ENCODE results near the gene ADRA2C.

ADRA2C gene

DNA sequence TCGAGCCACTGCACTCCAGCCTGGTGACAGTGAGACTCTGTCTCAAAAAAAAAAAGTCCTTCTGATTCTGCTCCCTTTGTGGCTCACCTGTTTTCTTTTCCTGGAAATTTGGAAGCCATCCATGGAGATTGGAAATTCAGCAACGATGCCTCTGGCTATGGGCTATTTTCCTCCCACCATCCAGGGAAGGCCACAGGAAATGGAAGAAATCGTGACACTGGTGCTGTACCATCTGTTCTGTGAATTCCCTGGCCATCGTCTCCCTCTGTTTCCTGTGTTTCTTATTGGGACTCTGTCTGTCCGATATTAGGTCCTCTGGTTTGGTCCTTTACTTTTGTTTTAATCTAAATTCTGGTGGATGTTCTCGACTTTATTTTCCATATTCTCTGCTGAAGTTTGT lies 29.4 kb upstream of the ADRA2C start:
- TF ChIP-seq, protein P1, sequence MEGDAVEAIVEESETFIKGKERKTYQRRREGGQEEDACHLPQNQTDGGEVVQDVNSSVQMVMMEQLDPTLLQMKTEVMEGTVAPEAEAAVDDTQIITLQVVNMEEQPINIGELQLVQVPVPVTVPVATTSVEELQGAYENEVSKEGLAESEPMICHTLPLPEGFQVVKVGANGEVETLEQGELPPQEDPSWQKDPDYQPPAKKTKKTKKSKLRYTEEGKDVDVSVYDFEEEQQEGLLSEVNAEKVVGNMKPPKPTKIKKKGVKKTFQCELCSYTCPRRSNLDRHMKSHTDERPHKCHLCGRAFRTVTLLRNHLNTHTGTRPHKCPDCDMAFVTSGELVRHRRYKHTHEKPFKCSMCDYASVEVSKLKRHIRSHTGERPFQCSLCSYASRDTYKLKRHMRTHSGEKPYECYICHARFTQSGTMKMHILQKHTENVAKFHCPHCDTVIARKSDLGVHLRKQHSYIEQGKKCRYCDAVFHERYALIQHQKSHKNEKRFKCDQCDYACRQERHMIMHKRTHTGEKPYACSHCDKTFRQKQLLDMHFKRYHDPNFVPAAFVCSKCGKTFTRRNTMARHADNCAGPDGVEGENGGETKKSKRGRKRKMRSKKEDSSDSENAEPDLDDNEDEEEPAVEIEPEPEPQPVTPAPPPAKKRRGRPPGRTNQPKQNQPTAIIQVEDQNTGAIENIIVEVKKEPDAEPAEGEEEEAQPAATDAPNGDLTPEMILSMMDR (IDR thresholded peaks at IDR 0.05; ENCODE audit: low read depth, low read length) = no peak
- no peak overlapping the region for H3K4me3 ChIP-seq (ENCODE audit: low read depth, low read length)
- no peaks in the 10 kb centered on the region for H3K27me3 ChIP-seq
- no peak for DNase-seq
- no peaks in the 10 kb centered on the region for H3K36me3 ChIP-seq
- H3K4me1 ChIP-seq = peaks cover 7% of the 10 kb centered on the region
- no peaks in the 10 kb centered on the region for H3K9me3 ChIP-seq

DNA sequence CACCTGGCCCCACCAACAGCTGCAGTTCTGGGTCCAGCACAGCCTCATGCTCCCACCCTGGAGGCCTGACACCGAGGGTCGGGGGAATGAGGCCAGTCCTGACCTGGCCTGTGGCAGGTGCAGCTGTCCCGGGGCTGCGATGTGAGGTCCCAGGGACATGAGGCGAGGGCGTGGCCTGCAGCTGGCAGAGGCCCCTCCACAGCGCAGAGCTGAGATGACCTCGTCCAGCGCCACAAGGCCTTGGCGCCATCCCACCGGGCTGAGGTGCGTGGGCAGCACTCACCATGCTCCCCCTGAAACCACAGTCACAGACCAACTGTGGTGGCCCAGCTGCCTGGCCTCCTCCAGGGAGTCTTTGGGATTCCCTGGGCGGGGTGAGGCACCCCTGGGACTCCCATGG lies 26.6 kb upstream of the ADRA2C start:
- TF ChIP-seq, protein P1 (IDR thresholded peaks at IDR 0.05; ENCODE audit: low read depth, low read length) = no peak
- peaks cover 4% of the 10 kb centered on the region for H3K4me1 ChIP-seq
- no peaks in the 10 kb centered on the region for H3K27me3 ChIP-seq
- H3K4me3 ChIP-seq (ENCODE audit: low read depth, low read length) = no peak overlapping the region
- H3K36me3 ChIP-seq = no peaks in the 10 kb centered on the region
- no peak for DNase-seq
- H3K9me3 ChIP-seq = peaks cover 5% of the 10 kb centered on the region; the same call in 1 of the 2 replicates

DNA sequence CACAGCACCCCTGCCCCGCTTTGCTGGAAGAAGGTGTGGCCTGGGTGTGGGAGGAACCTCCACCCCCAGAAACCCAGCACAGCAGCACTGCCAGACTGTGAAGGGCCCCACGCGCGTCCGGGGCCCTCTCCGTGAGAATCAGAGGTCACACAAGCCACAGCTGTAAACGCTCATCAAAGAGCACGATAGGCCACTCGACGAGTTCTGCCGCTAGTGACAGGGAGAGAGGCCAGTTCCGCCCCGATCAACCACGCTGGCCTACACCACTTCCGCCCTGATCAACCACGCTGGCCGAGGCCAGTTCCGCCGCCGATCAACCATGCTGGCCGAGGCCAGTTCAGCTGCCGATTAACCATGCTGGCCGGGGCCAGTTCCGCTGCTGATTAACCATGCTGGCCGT lies 25.9 kb upstream of the ADRA2C start:
- peaks cover 9% of the 10 kb centered on the region for H3K4me1 ChIP-seq
- no peaks in the 10 kb centered on the region for H3K36me3 ChIP-seq
- no peaks in the 10 kb centered on the region for H3K27me3 ChIP-seq
- H3K4me3 ChIP-seq (ENCODE audit: low read depth, low read length) = no peak overlapping the region
- TF ChIP-seq, protein P1 (IDR thresholded peaks at IDR 0.05; ENCODE audit: low read depth, low read length) = no peak
- H3K9me3 ChIP-seq = peaks cover 5% of the 10 kb centered on the region; the same call in 1 of the 2 replicates
- DNase-seq = no peak

DNA sequence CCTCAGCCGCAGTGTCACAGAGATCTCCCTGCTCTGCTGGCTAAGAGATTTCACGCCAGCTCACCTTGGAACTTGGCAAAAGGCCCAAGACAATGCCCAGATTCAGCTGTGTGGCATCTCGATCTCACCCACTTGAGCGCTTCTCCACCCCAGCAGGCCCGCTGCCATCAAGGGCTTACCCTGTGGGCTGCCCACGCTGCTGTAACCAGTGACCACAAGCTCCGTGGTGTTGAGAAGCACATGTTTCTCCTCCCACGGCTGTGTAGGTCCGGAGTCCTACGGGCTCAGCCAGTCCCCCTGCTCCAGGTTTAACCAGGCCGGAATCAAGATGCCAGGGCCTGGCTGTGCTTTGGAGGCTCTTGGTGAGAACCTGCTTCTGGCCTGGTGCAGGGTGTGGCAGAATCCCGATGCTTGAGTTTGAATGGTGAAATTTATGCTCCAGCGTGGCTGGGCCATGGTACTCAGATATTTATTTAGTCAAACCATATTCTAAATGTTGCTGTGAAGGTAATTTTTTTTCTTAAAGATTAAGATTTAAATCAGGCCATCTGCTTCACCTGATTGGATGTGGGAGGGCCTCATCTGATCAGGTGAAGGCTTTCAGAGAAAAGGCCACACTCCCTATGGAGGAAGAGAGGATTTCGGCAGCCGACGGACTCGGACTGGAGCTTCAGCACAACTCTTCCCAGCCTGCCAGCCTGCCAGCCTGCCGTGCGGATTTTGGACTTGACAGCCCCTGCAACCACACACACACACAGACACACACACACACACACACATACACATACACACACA lies 24.8 kb upstream of the ADRA2C start:
- TF ChIP-seq, protein P1 (IDR thresholded peaks at IDR 0.05; ENCODE audit: low read depth, low read length) = no peak
- Histone ChIP-seq H3K4me3 (ENCODE audit: low read depth, low read length) (no peak overlapping the region), H3K27me3 (no peaks in the 10 kb centered on the region), H3K4me1 (peaks cover 11% of the 10 kb centered on the region), H3K36me3 (no peaks in the 10 kb centered on the region), H3K9me3 (peaks cover 5% of the 10 kb centered on the region; the same call in 1 of the 2 replicates)
- no peak for DNase-seq

DNA sequence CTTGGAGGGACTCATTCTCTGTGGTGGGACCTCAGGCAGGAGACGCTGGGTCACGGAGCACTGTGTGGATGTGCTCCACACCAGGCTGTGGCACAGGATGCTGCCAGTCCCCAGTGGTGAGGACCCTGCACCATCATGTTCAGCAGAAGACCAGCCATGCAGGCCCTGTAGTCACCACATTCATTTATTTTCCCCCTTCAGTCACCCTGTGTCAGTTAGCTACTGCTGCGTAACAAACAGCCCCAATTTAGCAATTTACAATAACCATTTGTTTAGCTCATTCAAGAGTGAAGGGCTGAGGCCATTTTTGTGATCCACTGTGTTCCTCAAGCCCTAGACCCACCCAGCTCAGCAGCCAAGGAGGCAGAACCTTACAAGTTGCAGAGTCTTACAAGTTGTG lies 23.6 kb upstream of the ADRA2C start:
- no peaks in the 10 kb centered on the region for H3K36me3 ChIP-seq
- H3K27me3 ChIP-seq = no peaks in the 10 kb centered on the region
- peaks cover 9% of the 10 kb centered on the region for H3K4me1 ChIP-seq
- DNase-seq = no peak
- H3K9me3 ChIP-seq = peaks cover 5% of the 10 kb centered on the region; the same call in 1 of the 2 replicates
- no peak overlapping the region for H3K4me3 ChIP-seq (ENCODE audit: low read depth, low read length)
- TF ChIP-seq, protein P1 (IDR thresholded peaks at IDR 0.05; ENCODE audit: low read depth, low read length) = no peak

DNA sequence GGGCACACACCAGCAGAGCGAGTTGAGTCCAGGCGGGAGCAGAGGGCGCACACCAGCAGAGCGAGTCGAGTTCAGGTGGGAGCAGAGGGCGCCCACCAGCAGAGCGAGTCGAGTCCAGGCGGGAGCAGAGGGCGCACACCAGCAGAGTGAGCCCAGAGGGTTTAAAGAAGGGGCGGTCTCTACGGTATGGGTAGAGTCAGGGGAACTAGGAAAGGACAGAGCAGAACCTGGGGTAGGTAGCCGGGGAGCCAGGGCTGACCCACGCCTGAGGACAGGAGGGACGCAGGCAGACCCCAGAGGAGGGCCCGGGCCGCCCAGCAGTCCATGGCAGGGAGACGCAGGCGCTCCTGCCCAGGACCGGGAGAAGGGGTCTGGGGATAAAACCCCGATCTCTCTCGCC lies 22.0 kb upstream of the ADRA2C start:
- no peaks in the 10 kb centered on the region for H3K36me3 ChIP-seq
- peaks cover 5% of the 10 kb centered on the region; the same call in 1 of the 2 replicates for H3K9me3 ChIP-seq
- TF ChIP-seq, protein P1 (IDR thresholded peaks at IDR 0.05; ENCODE audit: low read depth, low read length) = no peak
- H3K4me3 ChIP-seq (ENCODE audit: low read depth, low read length) = no peak overlapping the region
- H3K4me1 ChIP-seq = peaks cover 12% of the 10 kb centered on the region
- DNase-seq = no peak
- no peaks in the 10 kb centered on the region for H3K27me3 ChIP-seq
